Astrocyte (in vitro differentiated cells and primary cell): Measurements from ENCODE around the gene NKAIN2.

ENCODE experiments used
- CTCF ChIP-seq: IDR thresholded peaks from 2 replicates; pipeline ENCODE4 v1.5.1; 2011; ENCODE audit warnings: low read depth, mild to moderate bottlenecking, inconsistent platforms, low read length, moderate library complexity; ENCODE audit not compliant: insufficient read depth
- EZH2 ChIP-seq: IDR thresholded peaks from 2 replicates; pipeline ENCODE4 v1.6.1; 2012; ENCODE audit warnings: mild to moderate bottlenecking, low read length, inconsistent platforms; ENCODE audit not compliant: insufficient read depth

GRCh38 chr6:124659427-124659826 is 855.8 kb downstream of the NKAIN2 start:
- TF ChIP-seq CTCF = no peak
- no peak for TF ChIP-seq EZH2
